Loucy (cell line): ENCODE data around the gene IRF6.

Experiments
- CTCF ChIP-seq: fragments of 200-600 bp; sonication (generic); conservative IDR thresholded peaks from 2 replicates; pipeline ENCODE4 v1.5.1; 2014; ENCODE audit warnings: mild to moderate bottlenecking, antibody characterized with exemption, low read length
- EZH2phosphoT487 ChIP-seq: fragments of 200-600 bp; IDR thresholded peaks from 2 replicates; pipeline ENCODE4 v1.6.1; 2018; ENCODE audit warnings: antibody characterized with exemption, mild to moderate bottlenecking, moderate library complexity, borderline replicate concordance

DNA sequence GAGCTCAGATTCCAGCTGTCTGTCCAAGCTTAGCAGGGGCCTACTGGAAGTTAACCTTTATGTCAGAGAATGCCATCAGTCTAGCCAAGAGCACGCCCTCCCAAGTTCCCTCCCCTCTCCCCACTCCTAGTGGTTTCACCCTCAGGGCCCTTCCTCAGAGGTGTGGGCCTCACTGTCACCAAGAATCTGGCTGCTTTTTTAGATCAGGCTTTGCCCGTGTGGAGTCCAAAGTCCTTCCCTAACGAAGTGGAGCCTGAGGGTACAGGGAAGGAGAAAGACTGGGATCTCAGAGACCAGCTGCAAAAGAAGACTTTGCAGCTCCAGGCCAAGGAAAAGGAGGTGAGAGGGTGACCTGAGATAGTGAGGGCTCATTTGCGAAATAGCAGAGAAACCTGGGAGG is 25.7 kb downstream of the IRF6 start:
- TF ChIP-seq EZH2phosphoT487 (no peak), CTCF (no peak)
